AG08395 (cell line): ENCODE data around the gene OOSP1.
"Not testable (repeated sequence)": the region's sequence is repeated elsewhere in the genome, so short reads cannot be mapped to it uniquely, and the experiment has no call there.

Experiments
- DNase-seq: peaks from one replicate; pipeline ENCODE4 v3.0.0; 2012; ENCODE audit warnings: mixed read lengths, low spot score

OOSP1 gene

DNA sequence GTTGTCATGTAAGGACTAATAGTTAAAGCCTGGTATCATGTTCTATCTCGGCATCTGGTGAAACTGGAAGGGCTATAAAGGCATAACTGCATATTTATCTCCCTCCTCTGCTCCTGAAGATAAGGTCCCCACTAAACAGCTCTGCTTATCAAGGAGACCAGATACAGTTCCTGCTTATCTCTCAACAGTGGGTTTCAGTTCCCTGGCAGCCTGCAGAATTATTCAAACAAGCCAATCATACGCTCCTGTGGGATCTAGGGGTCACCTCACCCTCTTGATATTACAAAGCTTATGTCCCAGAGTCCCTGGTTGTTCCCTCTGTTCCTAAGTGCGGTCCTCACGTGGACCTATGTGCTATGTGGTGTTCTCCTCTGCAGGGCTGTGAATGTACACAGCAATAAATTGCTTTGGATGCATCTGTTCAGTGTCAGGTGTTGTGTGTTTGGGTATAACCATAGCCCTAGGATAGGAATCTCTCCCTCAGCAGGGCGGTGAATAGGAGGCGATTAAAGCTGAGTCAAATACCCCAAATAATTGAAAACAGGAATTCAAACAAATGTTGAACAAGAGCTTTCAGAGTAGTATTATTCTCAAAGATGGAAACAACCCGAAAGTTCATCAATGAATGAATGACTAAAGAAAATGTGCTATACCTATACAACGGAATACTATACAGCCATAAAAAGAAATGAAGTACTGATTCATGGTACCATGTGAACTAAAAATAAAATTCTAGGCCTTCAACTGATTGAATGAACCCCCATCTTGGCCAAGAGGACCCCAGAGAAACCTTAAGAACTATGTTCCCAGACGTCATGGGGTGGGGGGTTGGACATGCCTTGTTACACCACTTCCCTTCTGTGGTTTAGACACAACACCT is 22.5 kb downstream of the OOSP1 start:
- DNase-seq = no peak

DNA sequence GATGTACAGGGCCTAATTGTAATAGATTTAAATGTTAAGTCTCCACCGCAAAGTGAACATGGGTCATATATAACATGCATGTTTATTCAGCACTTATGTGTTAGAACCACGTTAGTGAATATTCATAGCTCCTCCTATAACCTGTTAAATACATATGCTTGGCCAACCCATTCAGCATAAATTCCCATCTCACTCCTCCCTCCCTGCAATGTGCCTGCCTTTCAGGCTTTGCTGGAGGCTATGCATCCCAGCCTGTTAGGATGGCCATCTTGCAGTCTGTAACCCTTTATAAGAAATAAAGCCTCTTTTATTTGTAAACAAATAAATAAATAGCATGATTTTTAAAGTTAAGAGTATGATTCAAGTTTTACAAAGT is 23.9 kb downstream of the OOSP1 start:
- no peak for DNase-seq

DNA sequence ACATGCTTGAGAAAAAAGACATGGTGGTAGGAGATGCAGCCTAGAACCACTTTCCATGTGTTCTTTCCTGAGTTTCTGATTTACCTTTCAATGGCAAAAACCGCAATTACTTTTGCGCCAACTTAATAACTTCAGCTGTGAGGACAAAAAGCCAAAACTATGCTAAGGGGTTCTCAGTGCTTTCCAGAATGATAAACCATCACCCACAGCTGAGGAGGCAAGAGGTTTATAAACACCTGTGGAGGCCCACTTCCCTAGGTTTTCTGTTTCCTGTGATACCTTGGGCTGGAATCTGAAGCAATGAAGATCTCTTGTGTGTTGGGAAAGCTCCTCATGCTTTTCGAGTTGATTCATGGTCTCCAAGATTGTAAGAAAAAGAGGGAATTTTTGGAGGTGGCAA is 25.5 kb downstream of the OOSP1 start, which contains the start of gene OOSP4A:
TSS of gene OOSP4A (plus strand) at position 301 of the 400 bp plus-strand sequence. CDS start at position 301, 0 bp downstream.
- no peak for DNase-seq

DNA sequence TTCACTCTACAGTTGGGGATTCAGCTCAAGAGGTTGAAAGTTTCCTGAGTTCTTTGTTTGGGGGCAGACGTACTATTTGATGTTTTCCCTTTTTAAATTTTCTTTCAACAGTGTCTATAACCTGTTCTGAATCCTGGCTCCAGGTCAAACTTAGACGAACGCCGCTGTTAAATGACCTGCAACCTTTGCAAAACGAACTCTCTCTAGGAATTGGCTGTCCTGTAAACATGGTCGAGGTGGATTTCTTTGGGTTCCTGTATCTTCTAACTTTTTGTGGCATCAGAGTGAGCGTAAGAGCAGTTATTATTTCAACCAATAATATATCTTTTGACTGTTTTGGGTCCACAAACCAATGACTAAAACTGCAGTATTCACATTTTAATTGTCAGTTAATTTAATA is 27.2 kb downstream of the OOSP1 start:
- no peak for DNase-seq

DNA sequence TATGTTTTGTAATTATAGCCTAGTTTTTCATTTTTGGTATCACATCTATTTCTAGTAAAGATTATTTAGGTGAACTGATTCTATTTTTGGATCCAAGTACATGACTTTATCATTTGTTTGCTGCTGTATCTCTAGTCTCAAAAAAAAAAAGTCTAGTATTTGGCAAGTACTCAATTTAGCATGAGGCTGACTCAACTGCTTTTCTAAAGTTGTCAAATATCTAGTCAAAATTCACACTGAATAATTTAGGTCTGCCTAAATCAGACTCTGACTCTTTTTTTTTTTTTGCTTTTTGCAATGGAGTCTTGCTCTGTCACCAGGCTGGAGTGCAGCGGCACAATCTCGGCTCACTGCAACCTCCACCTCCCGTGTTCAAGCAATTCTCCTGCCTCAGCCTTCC is 28.0 kb downstream of the OOSP1 start:
- DNase-seq = no peak

DNA sequence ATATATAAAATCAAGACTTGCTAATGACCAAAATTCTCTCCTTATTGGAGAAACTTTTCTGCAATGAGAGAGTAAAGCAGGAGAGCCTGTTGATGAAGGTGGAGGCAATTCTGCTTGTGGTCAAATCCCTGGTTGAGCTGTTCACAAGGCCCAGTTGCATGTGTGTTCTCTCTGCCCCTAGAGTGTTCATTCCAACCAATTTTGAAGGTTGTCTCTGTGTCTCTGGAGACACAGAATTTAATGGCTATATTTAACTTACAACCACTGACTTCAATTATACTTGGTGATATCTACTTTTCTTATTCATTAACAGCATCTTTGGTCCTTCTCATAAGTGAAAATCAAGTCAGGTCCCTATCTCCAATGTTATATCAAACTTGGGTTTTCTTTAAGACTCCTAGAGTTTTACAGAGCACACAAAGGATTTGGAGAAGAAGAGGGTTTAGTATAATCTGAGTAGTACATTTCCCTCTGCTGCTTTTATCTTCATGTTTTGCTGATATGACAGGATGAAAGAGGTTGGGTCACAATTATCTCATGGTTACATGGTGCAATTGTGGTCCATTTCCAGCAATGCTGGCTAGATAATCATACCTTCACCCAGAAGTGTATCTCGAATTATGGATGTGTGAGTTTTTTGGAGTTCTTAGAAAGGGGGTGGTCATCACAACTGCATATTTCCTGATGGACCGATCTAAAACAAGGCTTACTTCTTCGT is 29.6 kb downstream of the OOSP1 start:
- no peak for DNase-seq

DNA sequence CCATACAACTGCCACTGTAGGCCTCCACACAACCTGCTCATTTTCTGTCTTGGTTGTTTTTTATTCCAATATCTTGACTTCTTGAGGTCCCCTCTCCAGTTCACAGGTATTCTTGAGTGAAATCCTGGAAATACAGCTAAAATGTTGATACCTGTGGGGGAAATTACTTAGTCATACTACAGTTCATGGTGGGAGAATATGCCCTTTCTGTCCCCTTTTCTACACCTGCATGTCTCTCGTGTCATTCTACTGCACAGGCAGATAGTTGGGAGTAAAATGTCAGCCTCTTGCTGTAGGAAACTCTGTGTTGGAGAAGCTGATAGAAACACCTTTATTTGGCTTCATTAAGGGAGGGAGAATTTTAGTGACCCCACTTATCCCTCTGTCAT is 30.2 kb downstream of the OOSP1 start:
- DNase-seq = no peak

DNA sequence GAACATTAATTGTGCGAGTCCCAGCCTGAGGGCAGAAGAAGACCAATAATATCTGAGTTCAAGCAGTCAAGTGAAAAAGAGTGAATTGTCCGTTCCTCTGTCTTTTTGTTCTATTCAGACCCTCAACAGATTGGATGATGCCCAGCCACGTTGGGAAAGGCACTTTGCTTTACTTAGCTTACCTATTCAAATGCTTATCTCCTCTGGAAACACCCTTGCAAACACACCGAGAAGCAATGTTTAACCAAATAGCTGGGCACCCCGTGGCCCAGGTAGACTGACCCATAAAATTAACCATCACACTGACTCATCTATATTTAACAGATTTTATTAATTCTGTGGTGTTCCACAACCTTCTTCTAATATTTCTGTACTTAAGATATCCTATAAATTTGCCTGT is 34.9 kb downstream of the OOSP1 start:
- no peak for DNase-seq

DNA sequence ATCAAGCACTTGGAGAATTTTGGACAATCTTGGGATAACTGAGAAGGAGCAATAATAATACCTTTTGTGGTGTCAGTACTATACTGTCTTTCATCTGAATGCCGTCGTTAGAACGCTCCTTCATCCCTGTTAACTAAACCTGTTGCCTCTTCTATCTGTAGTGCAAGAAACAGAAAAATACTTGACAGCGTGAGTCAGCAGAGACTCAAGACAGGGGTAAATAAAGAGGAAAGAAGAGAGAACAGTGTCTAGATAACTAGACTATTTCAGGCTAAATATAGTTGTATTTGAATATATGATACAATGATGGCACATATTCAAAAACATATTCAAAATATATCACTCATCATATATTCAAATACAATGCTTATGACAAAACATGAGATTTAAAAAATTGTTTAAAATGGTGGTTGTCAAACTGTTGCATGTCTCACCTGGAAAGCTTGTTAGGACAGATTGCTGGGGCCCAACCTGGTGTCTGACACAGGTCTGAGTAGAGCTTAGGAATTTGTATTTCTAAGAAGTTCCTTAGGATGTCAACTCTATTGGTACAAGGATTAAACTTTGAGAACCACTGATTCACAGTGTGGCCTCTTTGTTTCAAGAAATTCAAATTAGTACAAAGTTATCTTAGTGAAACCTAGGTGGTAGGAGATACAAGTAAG is 43.0 kb downstream of the OOSP1 start:
- DNase-seq = no peak

DNA sequence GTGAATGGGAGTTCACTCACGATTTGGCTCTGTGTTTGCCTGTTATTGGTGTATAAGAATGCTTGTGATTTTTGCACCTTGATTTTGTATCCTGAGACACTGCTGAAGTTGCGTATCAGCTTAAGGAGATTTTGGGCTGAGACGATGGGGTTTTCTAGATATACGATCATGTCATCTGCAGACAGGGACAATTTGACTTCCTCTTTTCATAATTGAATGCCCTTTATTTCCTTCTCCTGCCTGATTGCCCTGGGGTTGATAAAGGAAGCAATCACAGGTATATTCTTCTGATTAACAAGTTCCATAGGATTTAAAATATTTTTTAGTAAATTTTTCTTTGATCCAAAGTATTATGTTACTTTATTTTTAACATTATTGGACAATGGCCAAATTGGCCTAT is 43.8 kb downstream of the OOSP1 start:
- DNase-seq = not testable (repeated sequence)

DNA sequence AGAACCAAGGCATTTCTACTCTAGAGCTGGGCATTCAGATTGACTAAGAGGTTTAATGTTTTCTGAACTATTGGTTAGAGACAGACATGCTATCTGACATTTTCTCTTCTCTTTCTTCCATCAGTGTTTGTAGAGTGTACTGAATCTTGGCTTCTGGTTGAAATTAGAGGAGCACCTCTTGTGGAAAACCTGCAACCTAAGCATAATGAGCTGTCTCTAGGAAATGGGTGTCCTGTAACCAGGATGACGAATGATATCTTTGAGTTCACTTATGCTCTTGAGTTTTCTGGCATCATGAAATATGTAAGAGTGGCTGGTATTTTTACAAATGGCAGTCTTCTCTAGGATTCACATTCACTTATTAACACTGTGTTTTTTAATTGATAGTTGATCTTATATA is 45.0 kb downstream of the OOSP1 start:
- DNase-seq = no peak

DNA sequence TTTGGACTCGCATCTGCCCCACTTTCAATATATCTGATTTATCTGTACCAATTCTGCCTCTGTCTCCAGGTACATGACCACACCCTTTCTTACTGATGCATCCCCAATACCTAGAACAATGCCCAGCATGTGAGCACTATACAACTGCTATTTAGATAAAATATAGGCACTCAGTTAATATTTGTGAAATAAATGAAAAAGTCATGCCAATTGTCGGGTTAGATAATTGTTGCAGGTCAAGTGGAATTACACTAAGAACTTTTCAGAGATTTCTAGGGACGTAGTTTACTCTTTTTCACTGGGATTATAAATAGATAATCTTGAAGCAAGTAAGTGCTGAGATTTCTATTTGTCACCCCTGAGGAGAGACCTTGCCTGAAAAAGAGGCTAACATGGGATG is 46.1 kb downstream of the OOSP1 start:
- no peak for DNase-seq

DNA sequence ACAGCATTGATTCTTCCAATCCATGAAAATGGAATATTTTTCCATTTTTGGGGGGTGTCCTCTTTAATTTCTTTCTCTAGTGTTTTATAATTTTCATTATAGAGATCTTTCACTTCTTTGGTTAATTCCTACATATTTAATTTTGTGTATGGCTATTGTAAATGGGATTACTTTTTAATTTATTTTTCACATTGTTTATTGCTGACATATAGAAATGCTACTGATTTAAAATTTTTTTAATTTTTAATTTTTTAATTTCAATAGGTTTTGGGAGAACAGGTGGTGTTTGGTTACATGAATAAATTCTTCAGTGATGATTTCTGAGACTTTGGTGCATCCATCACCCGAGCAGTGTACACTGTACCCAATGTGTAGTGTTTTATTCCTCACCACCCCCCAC is 52.2 kb downstream of the OOSP1 start:
- no peak for DNase-seq

DNA sequence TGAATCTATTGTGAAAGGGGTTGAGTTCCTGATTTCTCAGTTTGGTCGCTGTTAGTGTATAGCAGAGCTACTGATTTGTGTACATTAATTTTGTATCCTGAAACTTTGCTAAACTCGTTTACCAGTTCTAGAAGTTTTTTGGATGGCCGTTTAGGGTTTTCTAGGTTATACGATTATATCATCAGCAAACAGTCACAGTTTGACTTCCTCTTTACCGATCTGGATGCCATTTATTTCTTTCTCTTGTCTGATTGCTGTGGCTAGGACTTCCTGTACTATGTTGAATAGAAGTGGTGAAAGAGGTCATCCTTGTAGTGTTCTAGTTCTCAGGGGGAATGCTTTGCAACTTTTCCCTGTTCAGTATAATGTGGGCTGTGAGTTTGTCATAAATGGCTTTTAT is 54.2 kb downstream of the OOSP1 start:
- DNase-seq = no peak

DNA sequence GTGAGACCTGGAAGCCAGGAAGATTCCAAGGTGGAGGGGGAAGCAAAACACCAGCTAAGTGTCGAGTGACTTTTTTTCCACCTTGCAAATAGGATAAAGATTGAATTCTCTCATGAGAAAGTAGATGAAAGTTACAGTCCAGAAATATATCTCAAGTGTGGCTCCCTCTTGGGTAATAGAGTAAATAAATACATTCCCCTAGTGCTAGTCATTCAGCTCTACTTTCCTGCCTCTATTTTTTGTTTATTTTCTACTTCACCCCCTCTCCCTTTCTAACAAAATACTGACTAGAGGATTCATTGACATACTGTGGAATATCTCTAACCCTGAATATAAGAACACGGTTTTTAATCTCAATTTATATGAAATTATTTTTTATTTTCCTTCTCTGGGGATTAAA is 59.6 kb downstream of the OOSP1 start:
- no peak for DNase-seq

DNA sequence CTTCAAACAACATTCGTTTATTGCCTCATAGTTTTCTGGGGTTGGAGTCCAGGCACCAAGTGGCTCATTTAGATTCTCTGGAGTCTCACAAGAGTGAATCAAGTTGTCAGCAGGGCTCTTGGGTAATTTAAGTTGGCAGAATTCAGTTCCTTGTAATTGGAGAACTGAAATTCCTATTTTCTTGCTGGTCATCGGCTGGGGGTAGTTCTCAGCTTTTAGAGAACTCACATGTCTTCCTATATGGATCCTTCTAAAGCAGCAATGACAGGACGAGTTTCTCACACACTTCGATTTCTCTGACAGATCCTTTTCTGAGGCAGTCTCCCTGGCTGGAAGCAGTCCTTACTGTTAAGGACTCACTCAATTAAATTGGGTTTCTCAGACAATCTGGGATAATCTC is 61.5 kb downstream of the OOSP1 start:
- no peak for DNase-seq

DNA sequence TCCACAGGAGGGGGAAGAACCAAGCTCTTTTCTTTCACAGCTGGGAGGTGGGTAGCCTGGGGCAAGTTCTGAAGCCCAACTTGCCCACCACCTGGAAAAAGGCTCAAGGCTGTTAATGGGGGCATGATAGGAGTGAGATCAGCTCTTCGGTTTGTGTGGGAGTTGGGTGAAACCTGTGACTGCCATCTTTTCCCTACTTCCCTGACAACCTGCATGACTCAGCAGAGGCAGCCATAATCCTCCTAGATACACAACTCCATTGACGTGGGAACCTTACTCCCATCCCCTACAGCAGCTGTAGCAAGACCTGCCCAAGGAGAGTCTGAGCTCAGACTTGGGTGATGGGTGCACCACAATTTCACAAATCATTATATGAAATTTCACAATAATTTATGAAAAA is 65.5 kb downstream of the OOSP1 start:
- DNase-seq = no peak

DNA sequence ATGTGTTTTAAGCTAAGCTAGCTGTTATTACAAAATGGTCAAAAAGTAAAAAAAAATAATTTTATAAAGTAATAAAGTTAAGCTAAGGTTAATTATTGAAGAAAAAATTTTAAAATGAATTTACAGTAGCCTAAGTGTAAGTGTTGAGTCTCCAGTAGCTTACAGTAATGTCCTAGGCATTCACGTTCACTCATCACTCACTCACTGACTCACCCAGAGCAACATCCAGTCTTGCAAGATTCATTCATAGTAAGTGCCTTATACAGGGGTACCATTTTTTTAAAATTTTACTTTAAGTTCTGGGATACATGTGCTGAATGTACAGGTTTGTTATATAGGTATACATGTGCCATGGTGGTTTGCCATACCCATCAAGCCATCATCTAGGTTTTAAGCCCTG is 67.1 kb downstream of the OOSP1 start:
- no peak for DNase-seq
